Esophagus muscularis mucosa (tissue), 3 donors: ENCODE measurements around the gene IP6K1.

Source experiments
- CTCF ChIP-seq, 3 experiments: fragments of 200-600 bp in 2 of 3; fragments of 450-650 bp in 1 of 3; sonication (generic) in 2 of 3; IDR thresholded peaks; one replicate each; pipeline ENCODE4 v1.5.1; 2017 to 2019; ENCODE audit warnings: antibody characterized with exemption in 3 of 3, mild to moderate bottlenecking in 2 of 3, moderate library complexity in 1 of 3
- POLR2A ChIP-seq: fragments of 450-650 bp; IDR thresholded peaks from one replicate; pipeline ENCODE4 v1.6.1; 2017; ENCODE audit warnings: antibody characterized with exemption, moderate library complexity, mild to moderate bottlenecking, low read depth

DNA sequence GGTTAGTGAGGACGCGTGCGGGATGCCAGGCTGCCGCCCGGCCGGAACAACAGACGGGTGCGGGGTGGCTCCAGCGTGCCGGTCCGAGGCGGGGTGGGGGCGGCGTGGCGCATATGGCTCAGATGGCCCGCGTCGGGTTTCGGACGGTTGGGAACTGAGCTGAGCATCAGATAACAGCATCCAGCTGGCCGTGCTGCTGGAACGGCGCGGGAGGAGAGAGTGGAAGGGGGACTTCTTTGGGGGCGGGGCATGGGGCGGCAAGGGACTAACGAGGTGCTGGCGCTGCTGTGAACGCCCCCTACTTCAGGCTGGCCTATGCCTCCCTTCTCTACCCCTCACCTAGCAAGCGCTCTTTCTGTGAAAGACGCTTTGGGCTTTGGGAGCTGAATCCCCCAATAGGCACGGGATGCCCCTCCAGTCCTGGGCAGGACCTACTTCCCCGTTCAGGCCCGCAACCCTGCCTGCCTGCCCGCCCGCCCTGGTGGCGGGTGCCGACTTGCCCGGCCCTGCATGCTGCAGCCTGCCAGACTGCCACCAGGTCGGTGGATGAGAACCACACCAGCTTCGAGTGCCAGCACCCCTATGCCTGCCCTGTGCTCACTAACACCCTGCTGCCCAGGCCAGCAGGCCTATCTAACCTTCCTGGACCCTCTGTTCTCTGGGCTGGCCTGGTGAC is 17.3 kb upstream of the IP6K1 start:
- TF ChIP-seq POLR2A (no peak), CTCF (IDR thresholded peaks at IDR 0.05) (no peak)
